KMS-11 (cell line): ENCODE measurements around the gene EXOC6B.

Source experiments
- H2AFZ ChIP-seq: fragments of 200-600 bp; sonication (generic); 2 replicates; pipeline ENCODE4 v1.6.1; 2016; ENCODE audit warnings: antibody characterized with exemption, mixed run types, low read depth
- H3K27ac ChIP-seq: fragments of 200-600 bp; sonication (generic); 2 replicates; pipeline ENCODE4 v1.6.1; 2016; ENCODE audit warnings: mild to moderate bottlenecking, mixed run types
- H3K27me3 ChIP-seq: fragments of 200-600 bp; sonication (generic); 2 replicates; pipeline ENCODE4 v1.6.1; 2017; ENCODE audit warnings: mild to moderate bottlenecking, low read depth, mixed run types, moderate library complexity; ENCODE audit not compliant: insufficient read depth
- H3K36me3 ChIP-seq: fragments of 200-600 bp; sonication (generic); 2 replicates; pipeline ENCODE4 v1.6.1; 2017; ENCODE audit warnings: mild to moderate bottlenecking, mixed run types; ENCODE audit not compliant: insufficient read depth
- H3K4me1 ChIP-seq: fragments of 200-600 bp; sonication (generic); 2 replicates; pipeline ENCODE4 v1.6.1; 2016; ENCODE audit warnings: mild to moderate bottlenecking, low read depth, mixed run types; ENCODE audit not compliant: poor library complexity, severe bottlenecking
- H3K4me2 ChIP-seq: fragments of 200-600 bp; sonication (generic); 2 replicates; pipeline ENCODE4 v1.7.0; 2016; ENCODE audit warnings: mild to moderate bottlenecking, mixed run types
- H3K4me3 ChIP-seq: fragments of 200-600 bp; sonication (generic); IDR thresholded peaks from 2 replicates; pipeline ENCODE4 v1.6.1; 2017; ENCODE audit warnings: low read depth, low read length, mixed read lengths; ENCODE audit not compliant: insufficient read depth
- H3K79me2 ChIP-seq: fragments of 200-600 bp; sonication (generic); 2 replicates; pipeline ENCODE4 v1.6.1; 2016; ENCODE audit warnings: low read depth, mixed run types; ENCODE audit not compliant: insufficient read depth
- H3K9ac ChIP-seq: fragments of 200-600 bp; sonication (generic); 2 replicates; pipeline ENCODE4 v1.6.1; 2016; ENCODE audit warnings: mild to moderate bottlenecking, mixed run types
- H4K20me1 ChIP-seq: fragments of 200-600 bp; sonication (generic); 2 replicates; pipeline ENCODE4 v1.6.1; 2016; ENCODE audit warnings: mild to moderate bottlenecking, mixed run types; ENCODE audit not compliant: insufficient read depth
- TF ChIP-seq, protein P1 (sequence below): fragments of 200-600 bp; sonication (generic); conservative IDR thresholded peaks from 2 replicates; pipeline ENCODE4 v1.6.1; 2017; ENCODE audit warnings: low read depth, mild to moderate bottlenecking, antibody characterized with exemption, low read length, moderate library complexity, mixed read lengths

EXOC6B gene

DNA sequence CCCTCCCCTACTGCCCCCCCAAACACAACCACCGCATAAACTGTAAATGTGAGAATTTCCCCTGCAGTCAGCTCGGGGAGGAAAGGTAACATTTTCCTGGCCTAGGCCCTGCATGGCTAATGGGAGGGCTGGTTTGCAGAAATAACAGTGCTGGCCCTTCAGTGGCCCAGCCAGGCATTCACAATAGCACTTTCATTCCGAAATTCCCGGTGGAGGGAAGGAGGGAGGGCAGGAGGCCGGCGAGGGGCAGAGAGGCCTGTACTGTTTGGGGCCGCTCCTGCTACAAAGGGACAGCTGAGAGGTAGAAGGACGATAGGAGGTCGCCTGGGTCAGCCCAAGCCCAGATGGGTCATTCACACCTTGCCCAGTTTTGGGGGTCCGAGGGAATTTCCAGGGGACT lies 689.5 kb downstream of the EXOC6B start:
- Histone ChIP-seq H4K20me1 (no peaks in the 10 kb centered on the region), H2AFZ (no peak overlapping the region), H3K9ac (no peak overlapping the region), H3K27me3 (no peaks in the 10 kb centered on the region), H3K4me3 (no peak overlapping the region), H3K36me3 (no peaks in the 10 kb centered on the region), H3K4me2 (no peak overlapping the region), H3K27ac (no peak overlapping the region), H3K4me1 (no peaks in the 10 kb centered on the region), H3K79me2 (no peaks in the 10 kb centered on the region)
- TF ChIP-seq, protein P1, sequence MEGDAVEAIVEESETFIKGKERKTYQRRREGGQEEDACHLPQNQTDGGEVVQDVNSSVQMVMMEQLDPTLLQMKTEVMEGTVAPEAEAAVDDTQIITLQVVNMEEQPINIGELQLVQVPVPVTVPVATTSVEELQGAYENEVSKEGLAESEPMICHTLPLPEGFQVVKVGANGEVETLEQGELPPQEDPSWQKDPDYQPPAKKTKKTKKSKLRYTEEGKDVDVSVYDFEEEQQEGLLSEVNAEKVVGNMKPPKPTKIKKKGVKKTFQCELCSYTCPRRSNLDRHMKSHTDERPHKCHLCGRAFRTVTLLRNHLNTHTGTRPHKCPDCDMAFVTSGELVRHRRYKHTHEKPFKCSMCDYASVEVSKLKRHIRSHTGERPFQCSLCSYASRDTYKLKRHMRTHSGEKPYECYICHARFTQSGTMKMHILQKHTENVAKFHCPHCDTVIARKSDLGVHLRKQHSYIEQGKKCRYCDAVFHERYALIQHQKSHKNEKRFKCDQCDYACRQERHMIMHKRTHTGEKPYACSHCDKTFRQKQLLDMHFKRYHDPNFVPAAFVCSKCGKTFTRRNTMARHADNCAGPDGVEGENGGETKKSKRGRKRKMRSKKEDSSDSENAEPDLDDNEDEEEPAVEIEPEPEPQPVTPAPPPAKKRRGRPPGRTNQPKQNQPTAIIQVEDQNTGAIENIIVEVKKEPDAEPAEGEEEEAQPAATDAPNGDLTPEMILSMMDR, result no peak

DNA sequence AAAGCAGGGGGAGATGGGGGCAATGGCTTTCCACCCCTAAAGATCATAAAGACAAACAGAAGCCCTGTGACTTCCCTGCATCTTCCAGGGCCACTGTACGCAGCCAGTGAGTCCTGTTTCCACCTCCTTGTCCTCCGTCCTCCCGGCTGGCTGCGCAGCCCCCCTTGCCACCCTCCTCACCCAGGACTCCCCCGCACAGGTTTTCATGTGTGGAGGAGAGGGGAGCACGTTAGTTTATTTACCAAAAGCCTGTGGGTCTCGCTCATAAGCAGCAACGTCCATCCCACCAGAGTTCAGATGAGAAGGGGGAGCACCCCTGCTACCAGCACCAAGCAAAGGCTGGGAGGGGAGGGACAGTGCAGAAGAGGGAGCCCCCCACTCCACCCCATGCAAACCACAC lies 689.9 kb downstream of the EXOC6B start:
- Histone ChIP-seq H3K4me1 (no peaks in the 10 kb centered on the region), H3K27me3 (no peaks in the 10 kb centered on the region), H3K36me3 (no peaks in the 10 kb centered on the region), H2AFZ (no peak overlapping the region), H3K4me3 (no peak overlapping the region), H4K20me1 (no peaks in the 10 kb centered on the region), H3K27ac (no peak overlapping the region), H3K4me2 (no peak overlapping the region), H3K79me2 (no peaks in the 10 kb centered on the region), H3K9ac (no peak overlapping the region)
- TF ChIP-seq, protein P1, result no peak

DNA sequence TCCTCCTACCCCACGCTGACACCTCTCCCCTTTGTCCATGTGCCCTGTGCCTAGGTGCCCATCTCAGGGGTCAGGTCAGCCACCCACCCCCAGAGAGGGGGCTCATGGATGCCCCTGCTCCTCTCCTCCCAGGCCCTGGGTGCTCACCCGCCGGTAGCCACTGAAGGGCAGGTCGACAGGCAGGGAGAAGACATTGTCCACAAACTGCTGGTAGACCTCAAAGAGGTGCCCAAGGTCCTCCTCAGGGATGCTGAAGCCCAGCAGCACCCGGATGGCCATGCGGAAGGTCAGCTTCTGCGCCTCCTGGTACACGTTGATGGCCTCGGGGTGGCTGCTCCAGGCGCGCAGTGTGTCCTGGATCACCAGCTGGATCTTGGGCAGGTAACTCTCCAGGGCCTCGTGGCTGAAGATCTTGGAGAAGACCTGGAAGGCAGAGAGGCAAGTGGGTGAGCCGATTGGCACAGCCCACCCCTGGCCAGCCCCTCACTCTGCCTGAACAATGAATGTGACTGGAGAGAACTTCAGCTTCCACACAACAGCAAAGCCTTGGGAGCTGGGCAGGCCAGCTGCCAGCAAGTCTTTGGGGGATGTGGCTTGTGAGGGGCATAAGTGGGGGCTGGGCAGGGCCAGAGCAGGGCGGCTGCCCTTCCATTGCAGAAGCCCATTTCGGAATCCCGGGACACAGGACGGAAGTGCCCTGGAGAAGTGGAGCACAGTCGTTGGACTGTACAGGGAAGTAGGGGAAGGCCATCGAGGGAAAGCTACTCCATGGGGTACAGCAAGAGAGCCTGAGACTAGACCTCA lies 690.6 kb downstream of the EXOC6B start:
- no peak overlapping the region for H3K27ac ChIP-seq
- no peak overlapping the region for H3K9ac ChIP-seq
- H2AFZ ChIP-seq, result no peak overlapping the region
- no peaks in the 10 kb centered on the region for H3K79me2 ChIP-seq
- H3K4me1 ChIP-seq, result no peaks in the 10 kb centered on the region
- no peak overlapping the region for H3K4me2 ChIP-seq
- H3K27me3 ChIP-seq, result no peaks in the 10 kb centered on the region
- no peaks in the 10 kb centered on the region for H3K36me3 ChIP-seq
- H4K20me1 ChIP-seq, result no peaks in the 10 kb centered on the region
- H3K4me3 ChIP-seq, result no peak overlapping the region
- TF ChIP-seq, protein P1, result no peak

DNA sequence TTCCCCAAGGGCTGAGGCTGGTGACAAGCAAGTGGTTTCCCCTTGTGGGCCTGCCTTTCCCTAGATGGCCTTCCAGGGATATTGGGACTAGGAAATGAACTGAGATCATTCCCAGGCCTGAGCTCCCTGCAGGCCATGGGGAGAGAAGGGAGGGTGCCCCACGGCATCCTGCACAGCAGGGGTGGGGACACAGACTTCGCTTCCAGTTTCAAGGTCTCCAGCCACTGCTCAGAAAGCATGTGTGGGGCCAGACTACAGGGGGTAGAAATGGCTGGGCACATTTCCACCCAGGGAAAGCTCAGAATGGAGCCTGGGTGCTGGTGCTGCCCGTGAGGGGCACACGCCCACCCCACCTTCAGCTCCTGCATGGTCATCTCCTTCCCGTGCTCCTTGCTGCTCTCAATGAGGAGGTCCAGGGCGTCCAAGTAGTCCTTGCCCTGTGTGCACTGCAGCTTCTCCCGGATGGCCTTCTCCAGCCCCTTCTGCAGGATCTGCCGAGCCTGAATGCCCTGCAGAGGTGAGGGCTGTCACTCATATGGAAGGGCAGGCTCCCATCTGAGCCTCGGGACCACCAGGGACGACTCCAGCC lies 691.3 kb downstream of the EXOC6B start:
- Histone ChIP-seq H3K27me3 (no peaks in the 10 kb centered on the region), H3K4me1 (no peaks in the 10 kb centered on the region), H4K20me1 (no peaks in the 10 kb centered on the region), H2AFZ (no peak overlapping the region), H3K79me2 (no peaks in the 10 kb centered on the region), H3K9ac (no peak overlapping the region), H3K4me2 (no peak overlapping the region), H3K27ac (no peak overlapping the region), H3K36me3 (no peaks in the 10 kb centered on the region), H3K4me3 (no peak overlapping the region)
- TF ChIP-seq, protein P1, result no peak
